Measurements from ENCODE around the gene BCHE.

- no peak for TF ChIP-seq CTCF (IDR thresholded peaks at IDR 0.05)
- TF ChIP-seq POLR2A (IDR thresholded peaks at IDR 0.05), result no peak
These were observed 48.7 kb downstream of the BCHE start for GRCh38 chr3:165788531-165788930.
